ENCODE results near the gene CFAP410. TPM values are rescaled to one million over a fixed set of nuclear protein-coding genes. Genes with fewer than 3 reads are reported as not detected.

CFAP410 gene
- total RNA-seq, 3 donors from 2014 or later: 22.2 to 31.1 (median 27.8) TPM

GRCh38 chr21:44354775-44355771 lies 15.9 kb upstream of the CFAP410 start:
- H3K27ac ChIP-seq: no peak overlapping the region
- intact Hi-C loops (cut with DNase I; ENCODE audit: low total_unique reads): no loop called here
- peaks cover 0 to 4% of the 10 kb centered on the region in 2 donors for H3K4me1 ChIP-seq
- no peaks in the 10 kb centered on the region for H3K9me3 ChIP-seq
- H3K4me3 ChIP-seq: no peak overlapping the region
- peaks cover 15 to 38% of the 10 kb centered on the region in 2 donors for H3K27me3 ChIP-seq
- H3K36me3 ChIP-seq: no peaks in the 10 kb centered on the region
- no peak for DNase-seq (ENCODE audit: low spot score in 2 of 2)
- no peak for TF ChIP-seq CTCF (IDR thresholded peaks at IDR 0.05)
- no peak for TF ChIP-seq POLR2A (IDR thresholded peaks at IDR 0.05)
- no peak for TF ChIP-seq POLR2AphosphoS5 (IDR thresholded peaks at IDR 0.05)

- intact Hi-C loops (cut with DNase I; ENCODE audit: low total_unique reads): no loop called here
- Histone ChIP-seq H3K4me3 (peak overlapping the region; percentile 11 to 33 (median 20)), H3K27ac (peak overlapping the region in 1 of 2 donors; percentile 52), H3K27me3 (peaks cover 18 to 47% of the 10 kb centered on the region in 2 donors), H3K9me3 (no peaks in the 10 kb centered on the region), H3K36me3 (no peaks in the 10 kb centered on the region), H3K4me1 (peaks cover 0 to 4% of the 10 kb centered on the region in 2 donors)
- no peak for DNase-seq (ENCODE audit: low spot score in 2 of 2)
- TF ChIP-seq POLR2A (IDR thresholded peaks at IDR 0.05) (no peak), CTCF (IDR thresholded peaks at IDR 0.05) (no peak), POLR2AphosphoS5 (IDR thresholded peaks at IDR 0.05) (no peak)
These were observed 14.8 kb upstream of the CFAP410 start for GRCh38 chr21:44354001-44354405.

GRCh38 chr21:44353191-44353970 lies 14.2 kb upstream of the CFAP410 start, which contains the start of gene TRPM2:
TRPM2 (plus strand) TSS chr21:44353621; CDS start chr21:44353701, 80 bp downstream.
- H3K36me3 ChIP-seq: no peaks in the 10 kb centered on the region
- H3K27ac ChIP-seq: peak within 1 kb of the TSS in 1 of 2 donors; percentile 52
- peaks cover 18 to 48% of the 10 kb centered on the region in 2 donors for H3K27me3 ChIP-seq
- DNase-seq (ENCODE audit: low spot score in 2 of 2): no peak
- TF ChIP-seq CTCF (IDR thresholded peaks at IDR 0.05) (no peak), POLR2AphosphoS5 (IDR thresholded peaks at IDR 0.05) (no peak), POLR2A (IDR thresholded peaks at IDR 0.05) (no peak)
- H3K4me3 ChIP-seq: peak within 1 kb of the TSS; percentile 11 to 33 (median 20)
- intact Hi-C loops (cut with DNase I; ENCODE audit: low total_unique reads): no loop called here
- peaks cover 0 to 4% of the 10 kb centered on the region in 2 donors for H3K4me1 ChIP-seq
- no peaks in the 10 kb centered on the region for H3K9me3 ChIP-seq

GRCh38 chr21:44352253-44352860 lies 13.2 kb upstream of the CFAP410 start:
- peaks cover 18 to 48% of the 10 kb centered on the region in 2 donors for H3K27me3 ChIP-seq
- H3K36me3 ChIP-seq: no peaks in the 10 kb centered on the region
- H3K4me1 ChIP-seq: peaks cover 0 to 4% of the 10 kb centered on the region in 2 donors

More at GRCh38 chr21:44352253-44352860, 13.2 kb upstream of the CFAP410 start:
- Histone ChIP-seq H3K27ac (peak overlapping the region in 1 of 2 donors; percentile 25), H3K9me3 (no peaks in the 10 kb centered on the region), H3K4me3 (no peak overlapping the region)
- intact Hi-C loops (cut with DNase I; ENCODE audit: low total_unique reads): no loop called here
- no peak for TF ChIP-seq CTCF (IDR thresholded peaks at IDR 0.05)
- no peak for TF ChIP-seq POLR2A (IDR thresholded peaks at IDR 0.05)
- TF ChIP-seq POLR2AphosphoS5 (IDR thresholded peaks at IDR 0.05): no peak
- no peak for DNase-seq (ENCODE audit: low spot score in 2 of 2)

Data from breast epithelium (tissue), 4 donors.